ENCODE measurements around the gene ARSD. TPM values are rescaled to one million over a fixed set of nuclear protein-coding genes. Genes with fewer than 3 reads are reported as not detected.

ARSD gene
- total and polyA plus RNA-seq, 2 of the 8 experiments (the other 6 are each of a cell fraction or from before 2014, with no cell fraction given) = 1.8 to 3.2 TPM

- no peak for TF ChIP-seq E2F6 (IDR thresholded peaks at IDR 0.05)
- TF ChIP-seq BCL11A (IDR thresholded peaks at IDR 0.05; ENCODE audit: low read depth in 2 of 2, low read length in 2 of 2) = no peak
- no peak for TF ChIP-seq CBX5 (IDR thresholded peaks at IDR 0.05; ENCODE audit: low read depth, low read length)
These were observed 56.4 kb downstream of the ARSD start (continued) for GRCh38 chrX:2872671-2873277.
